ENCODE measurements around the gene TRIM21. TPM values are rescaled to one million over a fixed set of nuclear protein-coding genes. Genes with fewer than 3 reads are reported as not detected.

The TRIM21 gene
- polyA plus RNA-seq, 12 donors: 6.2 to 18.3 (median 8.7) TPM; not detected in 2

Other genes starting within 250 kb of the TRIM21 start
- not detected for gene OR52B4, start 25.3 kb downstream of the TRIM21 start, polyA plus RNA-seq (ENCODE audit: insufficient read length in 12 of 12)
- gene OR52K2, start 55.6 kb upstream of the TRIM21 start, polyA plus RNA-seq (ENCODE audit: insufficient read length in 12 of 12): not detected
- gene OR52K1, start 88.9 kb upstream of the TRIM21 start, polyA plus RNA-seq (ENCODE audit: insufficient read length in 12 of 12): under 1 TPM in 9 of 12 donors, not detected in 3; 0.08 to 0.73 (median 0.32) TPM
- gene OR52M1, start 151.5 kb upstream of the TRIM21 start, polyA plus RNA-seq (ENCODE audit: insufficient read length in 12 of 12): not detected
- not detected for gene OR52I2, start 188.0 kb upstream of the TRIM21 start, polyA plus RNA-seq (ENCODE audit: insufficient read length in 12 of 12)
- under 1 TPM in 3 of 12 donors, not detected in 9; 0.05 to 0.07 (median 0.07) TPM for gene OR52I1, start 200.3 kb upstream of the TRIM21 start, polyA plus RNA-seq (ENCODE audit: insufficient read length in 12 of 12)
- 10 to 100 TPM in 3 of 12 donors, 1 to 10 TPM in 8, not detected in 1; 6.5 to 13.8 (median 8.6) TPM for gene TRIM68, start 214.5 kb upstream of the TRIM21 start, polyA plus RNA-seq (ENCODE audit: insufficient read length in 12 of 12)
- not detected for gene OR51D1, start 243.8 kb upstream of the TRIM21 start, polyA plus RNA-seq (ENCODE audit: insufficient read length in 12 of 12)

Data from muscle of arm (tissue), 12 donors.